Kidney epithelial cell (primary cell): ENCODE measurements around the gene HTRA2. TPM values are rescaled to one million over a fixed set of nuclear protein-coding genes. Genes with fewer than 3 reads are reported as not detected.
A peak's percentile ranks its signal among the peaks of the same experiment; 100 is the strongest.

Experiments used
- DNase-seq: peaks from one replicate; pipeline ENCODE4 v3.0.0-alpha.2; 2010; ENCODE audit warnings: low read depth
- H3K27me3 ChIP-seq: 2 replicates; pipeline ENCODE4 v1.6.0; 2011; ENCODE audit warnings: low read length; ENCODE audit not compliant: control insufficient read depth, insufficient read depth
- H3K36me3 ChIP-seq: 2 replicates; pipeline ENCODE4 v1.5.1; 2011; ENCODE audit warnings: low read length; ENCODE audit not compliant: control insufficient read depth, insufficient read depth
- H3K4me3 ChIP-seq: 2 replicates; pipeline ENCODE4 v1.5.1; 2011; ENCODE audit warnings: low read depth, mild to moderate bottlenecking, control low read depth, low read length
- total RNA-seq: library from RNA; depleted of rRNA; stranded (reverse); fragments of >200 nt; gene quantifications from 2 replicates; pipeline ENCODE4 v1.2.3, GENCODE V29; 2015
- TF ChIP-seq, protein P1 (sequence below): IDR thresholded peaks from 2 replicates; pipeline ENCODE4 v1.5.1; 2011; ENCODE audit warnings: mild to moderate bottlenecking, moderate library complexity, low read length, control low read depth, inconsistent platforms; ENCODE audit not compliant: insufficient read depth, poor library complexity, severe bottlenecking

HTRA2 gene
- total RNA-seq, 1 donor from 2014 or later, result 35.1 TPM

DNA sequence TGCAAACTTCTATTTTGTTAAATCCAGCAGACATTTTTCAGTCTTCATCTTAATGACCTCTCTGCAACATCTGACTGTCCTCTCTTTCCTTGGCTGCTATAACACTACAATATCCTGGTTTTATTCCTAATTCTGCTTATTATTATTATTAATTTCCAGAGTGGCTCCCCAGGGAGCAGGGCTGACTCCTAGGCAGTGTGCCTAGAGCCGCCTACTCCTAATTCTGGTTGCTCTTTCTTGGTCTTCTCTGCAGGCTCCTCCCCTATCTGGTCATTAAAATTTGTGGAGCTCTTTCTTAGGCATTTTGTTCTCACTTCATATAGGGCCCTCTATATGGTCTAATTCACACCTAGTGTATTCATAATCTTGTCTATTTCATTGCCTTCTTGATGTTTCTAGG, 13.2 kb downstream of the HTRA2 start:
- Histone ChIP-seq H3K4me3 (no peak overlapping the region), H3K36me3 (no peaks in the 10 kb centered on the region), H3K27me3 (no peaks in the 10 kb centered on the region)
- TF ChIP-seq, protein P1, sequence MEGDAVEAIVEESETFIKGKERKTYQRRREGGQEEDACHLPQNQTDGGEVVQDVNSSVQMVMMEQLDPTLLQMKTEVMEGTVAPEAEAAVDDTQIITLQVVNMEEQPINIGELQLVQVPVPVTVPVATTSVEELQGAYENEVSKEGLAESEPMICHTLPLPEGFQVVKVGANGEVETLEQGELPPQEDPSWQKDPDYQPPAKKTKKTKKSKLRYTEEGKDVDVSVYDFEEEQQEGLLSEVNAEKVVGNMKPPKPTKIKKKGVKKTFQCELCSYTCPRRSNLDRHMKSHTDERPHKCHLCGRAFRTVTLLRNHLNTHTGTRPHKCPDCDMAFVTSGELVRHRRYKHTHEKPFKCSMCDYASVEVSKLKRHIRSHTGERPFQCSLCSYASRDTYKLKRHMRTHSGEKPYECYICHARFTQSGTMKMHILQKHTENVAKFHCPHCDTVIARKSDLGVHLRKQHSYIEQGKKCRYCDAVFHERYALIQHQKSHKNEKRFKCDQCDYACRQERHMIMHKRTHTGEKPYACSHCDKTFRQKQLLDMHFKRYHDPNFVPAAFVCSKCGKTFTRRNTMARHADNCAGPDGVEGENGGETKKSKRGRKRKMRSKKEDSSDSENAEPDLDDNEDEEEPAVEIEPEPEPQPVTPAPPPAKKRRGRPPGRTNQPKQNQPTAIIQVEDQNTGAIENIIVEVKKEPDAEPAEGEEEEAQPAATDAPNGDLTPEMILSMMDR, result no peak
- no peak for DNase-seq

DNA sequence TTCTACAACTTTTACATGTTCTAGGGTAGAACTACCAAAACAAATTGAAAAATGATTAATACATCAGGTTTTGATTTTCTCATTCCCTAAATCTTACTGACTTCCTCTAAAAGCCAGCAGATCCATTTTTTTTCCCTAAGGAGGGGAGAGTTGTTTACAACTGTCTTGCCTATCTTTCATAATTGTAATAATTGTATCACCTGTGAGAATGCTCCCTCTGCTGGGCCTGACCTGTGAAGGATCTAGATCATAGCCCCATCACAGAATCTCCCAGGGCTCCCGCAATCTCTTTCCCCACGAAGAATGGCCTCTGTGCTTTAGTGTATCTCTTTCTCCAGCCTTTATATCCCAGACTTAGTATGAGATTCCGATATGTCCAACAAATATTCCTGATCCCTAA, 14.9 kb downstream of the HTRA2 start:
- DNase-seq, result no peak
- Histone ChIP-seq H3K27me3 (no peaks in the 10 kb centered on the region), H3K36me3 (no peaks in the 10 kb centered on the region), H3K4me3 (no peak overlapping the region)
- TF ChIP-seq, protein P1, result peak; percentile 12

DNA sequence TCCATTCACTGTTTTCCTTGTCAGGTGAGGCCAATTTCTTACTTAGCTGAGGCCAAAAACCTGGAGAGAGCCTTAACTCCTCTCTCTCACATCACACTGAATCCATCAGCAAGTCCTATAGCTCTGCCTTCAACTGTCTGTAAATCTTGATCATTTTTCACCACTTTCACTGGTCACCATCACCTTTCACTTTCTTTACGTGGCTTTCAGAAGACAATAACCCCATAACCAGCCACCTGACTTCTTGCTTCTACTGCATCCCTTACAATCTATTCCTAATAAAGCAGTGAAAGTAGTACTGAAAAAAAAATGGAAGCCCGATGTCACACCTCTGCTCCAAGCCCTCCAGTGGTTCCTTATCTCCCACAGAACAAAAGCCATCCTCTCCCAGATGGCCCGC, 16.3 kb downstream of the HTRA2 start:
- TF ChIP-seq, protein P1, result no peak

DNA sequence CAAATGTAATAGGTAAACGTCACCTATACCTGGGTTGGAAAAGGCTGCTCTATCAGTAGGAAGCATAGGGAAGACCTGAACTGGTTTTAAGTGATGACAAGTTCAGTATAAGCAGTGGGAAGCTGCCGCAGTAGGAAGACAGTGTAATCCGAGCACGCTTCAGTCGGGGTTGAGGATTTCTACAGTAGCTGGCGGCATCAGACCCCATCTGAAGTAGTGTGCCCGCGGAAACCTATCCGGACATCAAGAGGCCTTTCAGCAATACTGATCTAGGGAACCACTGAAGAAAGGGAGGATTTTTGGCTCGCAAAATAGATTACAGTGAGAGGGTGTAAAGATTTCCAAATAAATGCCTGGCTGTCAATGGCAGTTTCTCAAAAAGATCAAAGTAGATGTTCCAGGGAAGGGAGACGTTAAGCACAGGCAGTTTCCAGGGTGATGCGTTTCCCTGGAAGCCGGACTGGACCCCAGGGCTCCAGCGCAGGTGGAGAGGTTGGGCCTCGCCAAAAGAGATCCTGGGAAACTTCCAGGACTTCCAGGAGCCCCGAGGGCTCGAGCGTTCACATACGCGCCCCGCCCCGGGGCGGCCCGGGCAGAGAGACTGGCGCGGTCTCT, 18.7 kb downstream of the HTRA2 start:
- H3K27me3 ChIP-seq, result no peaks in the 10 kb centered on the region
- no peak for DNase-seq
- no peaks in the 10 kb centered on the region for H3K36me3 ChIP-seq
- peak overlapping the region; percentile 58 for H3K4me3 ChIP-seq
- TF ChIP-seq, protein P1, result no peak

More for the DNA sequence above, 16.3 kb downstream of the HTRA2 start:
- no peak overlapping the region for H3K4me3 ChIP-seq
- no peaks in the 10 kb centered on the region for H3K27me3 ChIP-seq
- DNase-seq, result no peak
- no peaks in the 10 kb centered on the region for H3K36me3 ChIP-seq

DNA sequence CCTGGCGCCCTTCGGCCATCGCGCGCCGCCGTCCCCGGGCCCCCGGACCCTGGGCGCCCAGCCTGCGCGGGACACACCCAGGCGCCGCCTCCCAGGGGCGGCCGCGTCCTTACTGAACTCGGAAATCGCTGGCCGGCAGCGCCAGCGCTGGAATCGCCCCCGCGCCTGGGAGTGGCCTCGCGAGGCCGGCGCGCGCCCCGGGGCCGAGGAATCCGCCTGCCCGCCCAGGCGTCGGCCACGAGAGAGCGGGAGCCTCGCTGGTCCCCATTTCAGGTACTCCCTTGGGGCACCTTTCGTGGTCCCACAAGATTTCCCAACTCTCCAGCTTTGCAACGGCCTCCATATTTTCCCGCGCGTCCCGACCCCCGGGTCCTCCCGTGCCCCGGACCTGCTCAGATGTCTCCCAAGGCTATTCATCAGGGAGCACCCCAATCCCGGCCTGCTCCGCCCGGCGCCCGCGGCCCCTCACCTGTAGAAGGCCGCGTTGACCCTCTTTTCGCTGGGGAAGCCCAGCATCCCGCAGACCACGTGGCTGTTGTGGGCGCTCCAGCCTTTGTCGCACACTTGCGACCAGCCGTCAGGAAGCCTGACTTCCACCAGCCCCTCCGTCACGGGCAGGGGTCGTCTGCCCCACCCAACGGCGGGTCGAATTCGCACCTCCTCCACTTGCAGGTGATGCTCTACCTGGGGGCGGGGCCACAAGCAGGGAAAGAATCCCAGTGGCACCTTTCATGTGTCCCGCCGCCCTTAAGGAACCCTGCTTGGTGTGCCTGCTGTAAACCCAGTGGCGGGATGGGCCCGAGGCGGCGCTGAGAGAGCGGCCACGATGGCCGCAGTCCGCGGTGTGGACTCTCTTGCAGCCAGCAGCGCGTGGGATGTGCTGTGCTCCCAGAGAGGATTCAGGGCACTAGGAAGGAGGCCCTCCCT, 19.4 kb downstream of the HTRA2 start:
- H3K36me3 ChIP-seq, result no peaks in the 10 kb centered on the region
- TF ChIP-seq, protein P1, result no peak
- no peaks in the 10 kb centered on the region for H3K27me3 ChIP-seq
- peak overlapping the region; percentile 58 for H3K4me3 ChIP-seq
- DNase-seq, result no peak

DNA sequence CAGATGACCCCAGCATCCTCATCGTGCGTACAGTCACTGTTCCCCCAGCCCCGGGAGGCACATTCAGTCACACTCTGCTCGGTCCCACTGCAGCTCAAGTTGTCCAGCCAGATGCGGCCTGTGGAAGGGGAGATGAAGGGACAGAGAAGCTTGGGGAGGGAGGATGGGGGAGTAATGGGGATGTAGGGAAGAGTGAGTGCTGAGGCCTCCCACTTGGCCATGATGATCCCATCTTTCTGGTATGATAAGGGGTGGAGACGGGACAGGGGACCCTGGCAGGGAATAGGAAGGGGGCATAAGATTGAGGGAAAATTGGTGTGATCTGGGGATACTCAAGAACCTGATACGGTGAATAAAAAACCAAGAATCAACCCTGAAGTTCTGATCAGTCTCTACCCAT, 20.5 kb downstream of the HTRA2 start:
- DNase-seq, result no peak
- H3K36me3 ChIP-seq, result no peaks in the 10 kb centered on the region
- H3K4me3 ChIP-seq, result no peak overlapping the region
- H3K27me3 ChIP-seq, result no peaks in the 10 kb centered on the region
- TF ChIP-seq, protein P1, result no peak
